ENCODE data around the gene RBM17. TPM values are rescaled to one million over a fixed set of nuclear protein-coding genes. Genes with fewer than 3 reads are reported as not detected.
"Not testable (repeated sequence)": the region's sequence is repeated elsewhere in the genome, so short reads cannot be mapped to it uniquely, and the experiment has no call there.

RBM17 gene
- total RNA-seq, 1 experiment from 2014 or later: 28.4 TPM

DNA sequence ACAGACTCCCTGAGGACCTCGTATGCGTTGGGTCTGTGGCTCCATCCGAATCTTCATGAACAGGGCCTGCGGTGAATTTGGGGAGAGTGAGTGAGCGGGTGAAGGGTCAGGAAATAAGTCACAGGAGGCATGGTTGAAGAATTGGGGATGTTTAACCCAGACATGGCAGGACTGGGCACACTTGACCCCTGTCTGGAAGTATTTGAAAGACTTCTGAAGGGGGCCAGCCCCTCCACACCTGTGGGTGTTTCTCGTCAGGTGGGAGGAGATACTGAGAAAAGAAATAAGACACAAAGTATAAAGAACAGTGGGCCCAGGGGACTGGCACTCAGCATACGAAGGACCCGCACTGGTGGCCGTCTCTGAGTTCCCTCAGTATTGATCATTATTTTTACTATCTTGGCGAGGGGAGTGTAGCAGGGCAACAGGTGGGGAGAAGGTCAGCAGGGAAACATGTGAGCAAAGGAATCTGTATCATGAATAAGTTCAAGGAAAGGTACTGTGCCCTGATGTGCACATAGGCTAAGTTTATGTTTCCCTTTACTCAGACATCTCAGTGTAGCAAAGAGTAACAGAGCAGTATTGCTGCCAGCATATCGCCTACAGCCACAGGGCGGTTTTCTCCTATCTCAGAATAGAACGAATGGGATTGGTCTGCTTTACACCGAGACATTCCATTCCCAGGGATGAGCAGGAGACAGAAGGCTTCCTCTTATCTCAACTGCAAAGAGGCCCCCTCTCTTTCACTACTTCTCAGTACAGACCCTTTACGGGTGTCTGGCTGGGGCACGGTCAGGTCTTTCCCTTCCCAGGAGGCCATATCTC lies 75.6 kb downstream of the RBM17 start:
- H3K27me3 ChIP-seq (ENCODE audit: low read length): no peaks in the 10 kb centered on the region
- peak overlapping the region; percentile 81 for H2AFZ ChIP-seq (ENCODE audit: low read length)
- DNase-seq (no peak), ATAC-seq (no peak; the same call in 1 of the 2 replicates)
- no TSS peak for BruUV-seq (replicated peaks)
- TF ChIP-seq EZH2phosphoT487 (IDR thresholded peaks at IDR 0.05; ENCODE audit: borderline replicate concordance, low read length): no peak
- TF ChIP-seq, protein P1, sequence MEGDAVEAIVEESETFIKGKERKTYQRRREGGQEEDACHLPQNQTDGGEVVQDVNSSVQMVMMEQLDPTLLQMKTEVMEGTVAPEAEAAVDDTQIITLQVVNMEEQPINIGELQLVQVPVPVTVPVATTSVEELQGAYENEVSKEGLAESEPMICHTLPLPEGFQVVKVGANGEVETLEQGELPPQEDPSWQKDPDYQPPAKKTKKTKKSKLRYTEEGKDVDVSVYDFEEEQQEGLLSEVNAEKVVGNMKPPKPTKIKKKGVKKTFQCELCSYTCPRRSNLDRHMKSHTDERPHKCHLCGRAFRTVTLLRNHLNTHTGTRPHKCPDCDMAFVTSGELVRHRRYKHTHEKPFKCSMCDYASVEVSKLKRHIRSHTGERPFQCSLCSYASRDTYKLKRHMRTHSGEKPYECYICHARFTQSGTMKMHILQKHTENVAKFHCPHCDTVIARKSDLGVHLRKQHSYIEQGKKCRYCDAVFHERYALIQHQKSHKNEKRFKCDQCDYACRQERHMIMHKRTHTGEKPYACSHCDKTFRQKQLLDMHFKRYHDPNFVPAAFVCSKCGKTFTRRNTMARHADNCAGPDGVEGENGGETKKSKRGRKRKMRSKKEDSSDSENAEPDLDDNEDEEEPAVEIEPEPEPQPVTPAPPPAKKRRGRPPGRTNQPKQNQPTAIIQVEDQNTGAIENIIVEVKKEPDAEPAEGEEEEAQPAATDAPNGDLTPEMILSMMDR (conservative IDR thresholded peaks at IDR 0.05; ENCODE audit: low read depth, low read length): no peak
- TF ChIP-seq EZH2 (IDR thresholded peaks at IDR 0.05; ENCODE audit: low read length, unreplicated experiment): no peak
- no peaks in the 10 kb centered on the region for H3F3A ChIP-seq (ENCODE audit: low read length, unreplicated experiment)
- H3K9me2 ChIP-seq (replicated peaks; ENCODE audit: low read length): no peaks in the 10 kb centered on the region
- no peaks in the 10 kb centered on the region for H3K36me3 ChIP-seq (ENCODE audit: low read depth, low read length)
- CTCF ChIA-PET: no interaction called here
- peak overlapping the region; percentile 89 for H3K9ac ChIP-seq (ENCODE audit: low read length)
- H3K4me1 ChIP-seq (ENCODE audit: insufficient read depth, low read length): peaks cover 5% of the 10 kb centered on the region
- H3K79me2 ChIP-seq (ENCODE audit: low read length): peaks cover 27% of the 10 kb centered on the region
- no peaks in the 10 kb centered on the region for H3K9me3 ChIP-seq (ENCODE audit: low read length)
- H3K27ac ChIP-seq (ENCODE audit: low read length): peak overlapping the region; percentile 26; the same call in 1 of the 2 replicates
- H4K20me1 ChIP-seq (ENCODE audit: low read length): no peaks in the 10 kb centered on the region
- intact Hi-C loops (cut with micrococcal nuclease): no loop called here
- peak overlapping the region; percentile 90 for H3K4me2 ChIP-seq (ENCODE audit: low read length)
- POLR2A ChIA-PET (ENCODE audit: unreplicated experiment): no interaction called here
- H3K4me3 ChIP-seq (ENCODE audit: low read length): peak overlapping the region; percentile 71

GRCh38 chr10:6165221-6165725 lies 76.4 kb downstream of the RBM17 start:
- Histone ChIP-seq H3K36me3 (ENCODE audit: low read depth, low read length) (no peaks in the 10 kb centered on the region), H4K20me1 (ENCODE audit: low read length) (no peaks in the 10 kb centered on the region), H3K27me3 (ENCODE audit: low read length) (no peaks in the 10 kb centered on the region), H3K79me2 (ENCODE audit: low read length) (peaks cover 27% of the 10 kb centered on the region), H3K4me1 (ENCODE audit: insufficient read depth, low read length) (peaks cover 5% of the 10 kb centered on the region), H3K9me2 (replicated peaks; ENCODE audit: low read length) (no peaks in the 10 kb centered on the region), H2AFZ (ENCODE audit: low read length) (no peak overlapping the region), H3K9me3 (ENCODE audit: low read length) (no peaks in the 10 kb centered on the region), H3K9ac (ENCODE audit: low read length) (no peak overlapping the region), H3K4me2 (ENCODE audit: low read length) (no peak overlapping the region), H3K4me3 (ENCODE audit: low read length) (no peak overlapping the region), H3F3A (ENCODE audit: low read length, unreplicated experiment) (no peaks in the 10 kb centered on the region), H3K27ac (ENCODE audit: low read length) (no peak overlapping the region)
- no peak for TF ChIP-seq EZH2 (IDR thresholded peaks at IDR 0.05; ENCODE audit: low read length, unreplicated experiment)
- no peak for TF ChIP-seq EZH2phosphoT487 (IDR thresholded peaks at IDR 0.05; ENCODE audit: borderline replicate concordance, low read length)
- TF ChIP-seq, protein P1 (conservative IDR thresholded peaks at IDR 0.05; ENCODE audit: low read depth, low read length): no peak
- POLR2A ChIA-PET (ENCODE audit: unreplicated experiment): no interaction called here
- no peak for ATAC-seq
- CTCF ChIA-PET: no interaction called here
- DNase-seq: no peak
- intact Hi-C loops (cut with micrococcal nuclease): no loop called here
- no TSS peak for BruUV-seq (replicated peaks)

GRCh38 chr10:6165933-6166332 lies 77.1 kb downstream of the RBM17 start:
- H3K27ac ChIP-seq (ENCODE audit: low read length); H2AFZ ChIP-seq (ENCODE audit: low read length); H3K27me3 ChIP-seq (ENCODE audit: low read length); H3K36me3 ChIP-seq (ENCODE audit: low read depth, low read length); intact Hi-C loops (cut with micrococcal nuclease); H3K4me3 ChIP-seq (ENCODE audit: low read length); H3F3A ChIP-seq (ENCODE audit: low read length, unreplicated experiment); BruUV-seq (replicated peaks); DNase-seq; H3K9me2 ChIP-seq (replicated peaks; ENCODE audit: low read length); H4K20me1 ChIP-seq (ENCODE audit: low read length); H3K4me2 ChIP-seq (ENCODE audit: low read length); H3K4me1 ChIP-seq (ENCODE audit: insufficient read depth, low read length); H3K9ac ChIP-seq (ENCODE audit: low read length); H3K9me3 ChIP-seq (ENCODE audit: low read length); CTCF ChIA-PET; POLR2A ChIA-PET (ENCODE audit: unreplicated experiment); ATAC-seq: not testable (repeated sequence)
- H3K79me2 ChIP-seq (ENCODE audit: low read length): peaks cover 27% of the 10 kb centered on the region

Small RNA genes lying within 50 kb of the gene (microRNA-seq; reads per million reads assigned to microRNA genes)
- gene MIR3155A (ENCODE audit: unreplicated experiment) (not detected), gene MIR3155B (ENCODE audit: unreplicated experiment) (not detected)

Other genes starting within 250 kb of the RBM17 start
- 4.9 and 7.2 TPM in 2 replicates for gene ANKRD16, start 199.1 kb upstream of the RBM17 start, total RNA-seq (2014; rRNA removed)
- gene FBH1, start 198.8 kb upstream of the RBM17 start, total RNA-seq (2014; rRNA removed): 22.0 and 33.2 TPM in 2 replicates
- 4.4 and 5.9 TPM in 2 replicates for gene IL15RA, start 111.5 kb upstream of the RBM17 start, total RNA-seq (2014; rRNA removed)
- not detected in 2 replicates for gene IL2RA, start 26.7 kb upstream of the RBM17 start, total RNA-seq (2014; rRNA removed)
- 19.5 and 22.7 TPM in 2 replicates for gene PFKFB3, start 113.9 kb downstream of the RBM17 start, total RNA-seq (2014; rRNA removed)

Measured in PC-3 (cell line).